ENCODE data around the gene ITGAV.
"Not testable (repeated sequence)": the region's sequence is repeated elsewhere in the genome, so short reads cannot be mapped to it uniquely, and the experiment has no call there.

Gene ITGAV

DNA sequence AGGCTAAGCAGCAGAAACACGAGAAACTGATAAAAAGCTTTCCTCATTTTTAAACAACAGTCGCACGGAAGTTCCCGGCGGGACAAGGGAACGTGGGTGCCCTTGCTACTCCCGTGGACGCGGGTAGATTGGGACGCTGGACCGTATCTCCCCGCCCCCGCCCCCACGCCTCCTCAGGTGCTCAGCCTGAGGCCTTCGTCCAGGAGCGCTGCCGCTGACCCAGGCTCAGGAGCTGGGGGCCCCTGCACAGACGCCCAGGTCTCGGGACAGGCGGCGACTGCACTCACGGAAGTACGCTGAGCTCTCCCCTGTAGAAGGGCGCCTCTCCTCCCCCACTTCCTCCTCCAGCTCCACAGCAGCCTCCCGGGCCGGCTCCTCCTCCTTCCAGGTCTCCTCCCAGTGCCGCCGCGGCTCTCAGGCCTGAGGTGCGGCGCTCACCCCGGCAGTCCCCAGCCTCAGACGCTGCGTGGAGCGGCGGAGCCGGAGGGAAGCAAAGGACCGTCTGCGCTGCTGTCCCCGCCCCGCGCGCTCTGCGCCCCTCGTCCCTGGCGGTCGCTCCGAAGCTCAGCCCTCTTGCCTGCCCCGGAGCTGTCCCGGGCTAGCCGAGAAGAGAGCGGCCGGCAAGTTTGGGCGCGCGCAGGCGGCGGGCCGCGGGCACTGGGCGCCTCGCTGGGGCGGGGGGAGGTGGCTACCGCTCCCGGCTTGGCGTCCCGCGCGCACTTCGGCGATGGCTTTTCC, at the start of gene ITGAV:
ITGAV (plus strand) TSS at position 445 of the 738 bp plus-strand sequence; CDS start at position 728, 283 bp downstream.
- FAIRE-seq: peak; percentile 82
- peak; percentile 69 for DNase-seq (ENCODE audit: insufficient read length, low spot score)

DNA sequence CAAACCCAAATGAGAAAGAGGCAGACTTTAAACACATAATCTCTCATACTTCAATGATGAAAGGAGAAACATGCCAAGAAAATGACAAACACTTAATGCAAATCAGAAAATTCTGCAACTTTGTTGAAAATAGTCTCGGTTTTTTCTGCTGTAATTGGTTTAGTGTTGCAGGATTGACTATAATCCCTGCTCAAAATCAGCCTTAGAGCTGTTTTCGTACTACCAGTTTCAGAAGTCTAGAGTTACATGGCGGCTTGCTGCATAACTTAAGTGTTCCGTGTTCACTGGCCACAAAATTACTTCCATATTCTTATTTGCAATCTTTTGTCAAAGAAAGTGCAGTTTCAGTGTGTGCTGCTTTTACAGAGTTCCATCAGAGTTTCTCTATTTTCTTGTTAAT, 48.9 kb upstream of the ITGAV start:
- DNase-seq (ENCODE audit: insufficient read length, low spot score) (no peak), FAIRE-seq (no peak)

DNA sequence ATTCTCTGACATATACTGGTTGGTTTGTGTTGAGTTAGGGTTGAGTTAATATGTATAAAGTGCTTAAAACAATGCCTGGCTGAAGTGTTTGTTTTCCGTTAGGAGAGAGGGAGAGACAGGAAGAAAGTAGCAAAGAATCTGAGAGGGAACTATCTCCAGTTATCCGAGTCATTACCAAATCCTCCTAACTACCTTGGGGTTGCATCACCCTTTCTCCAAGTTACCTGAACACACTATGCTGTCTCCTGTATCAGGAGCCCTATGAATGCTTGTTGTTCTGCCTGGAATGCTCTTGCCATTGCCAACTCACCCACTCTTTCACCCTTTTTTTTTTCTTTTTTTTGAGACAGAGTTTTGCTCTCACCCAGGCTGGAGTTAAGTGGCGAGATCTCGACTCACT, 47.9 kb upstream of the ITGAV start:
- FAIRE-seq: no peak
- no peak for DNase-seq (ENCODE audit: insufficient read length, low spot score)

GRCh38 chr2:186543561-186544131, 46.2 kb upstream of the ITGAV start:
- FAIRE-seq (no peak), DNase-seq (ENCODE audit: insufficient read length, low spot score) (no peak)

DNA sequence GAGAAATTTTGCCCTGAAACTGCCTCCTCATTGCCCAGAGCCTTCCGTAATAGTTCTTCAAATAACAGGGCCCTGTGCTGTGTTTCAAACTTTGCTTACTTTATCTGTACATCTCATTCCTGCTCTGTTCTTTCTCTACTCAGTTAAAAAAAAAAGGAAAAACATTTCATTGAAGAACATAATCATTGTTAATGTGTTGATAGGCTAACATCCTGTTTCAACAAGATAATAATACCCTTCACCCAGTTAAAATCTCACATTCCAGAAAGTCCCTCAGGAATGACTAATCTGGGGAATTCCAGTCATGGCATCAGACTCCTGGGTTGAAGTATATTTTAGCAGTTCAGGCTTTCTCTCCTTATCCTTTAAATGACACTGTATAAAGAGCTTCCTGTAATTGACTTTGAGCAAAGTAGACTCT, 45.6 kb upstream of the ITGAV start:
- DNase-seq (ENCODE audit: insufficient read length, low spot score): no peak

GRCh38 chr2:186546846-186547245, 43.0 kb upstream of the ITGAV start:
- DNase-seq (ENCODE audit: insufficient read length, low spot score) (no peak), FAIRE-seq (no peak)

More for the DNA sequence above, 45.6 kb upstream of the ITGAV start:
- no peak for FAIRE-seq

DNA sequence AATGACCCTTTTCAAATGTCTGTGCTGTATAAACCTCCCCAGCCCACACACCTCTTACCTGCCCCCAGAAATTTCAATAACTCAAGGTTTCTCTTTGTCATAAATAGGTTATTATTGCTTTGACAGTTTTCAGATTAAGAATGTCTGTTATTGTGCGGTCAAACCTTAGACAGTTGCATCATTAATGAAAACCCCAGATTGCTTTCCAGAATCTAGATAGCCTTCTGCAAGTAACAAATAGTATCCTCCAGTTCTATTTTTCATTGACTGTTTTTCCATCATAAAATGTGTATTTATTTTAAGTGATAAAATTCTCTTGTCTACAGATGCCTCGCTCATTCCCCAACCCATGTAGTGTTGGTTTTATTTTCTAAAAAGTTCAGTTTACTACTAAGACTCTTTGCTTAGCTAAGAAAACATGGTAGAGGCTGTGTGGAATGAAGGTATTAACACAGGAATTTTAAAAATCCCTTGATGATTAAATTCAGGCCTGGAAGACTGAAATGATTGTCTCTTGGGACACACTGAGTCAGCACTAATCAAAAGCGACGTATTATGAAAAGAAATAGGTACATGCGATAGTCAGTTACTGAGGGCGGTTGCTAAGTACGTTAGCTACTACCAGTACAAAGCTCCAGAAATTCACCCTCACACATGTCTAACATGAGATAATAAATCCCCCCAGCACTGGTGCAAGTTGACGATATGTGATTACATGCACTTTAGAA, 38.4 kb upstream of the ITGAV start:
- FAIRE-seq: no peak
- no peak for DNase-seq (ENCODE audit: insufficient read length, low spot score)

GRCh38 chr2:186554429-186554828, 35.4 kb upstream of the ITGAV start:
- no peak for FAIRE-seq

GRCh38 chr2:186554850-186555671, 34.8 kb upstream of the ITGAV start:
- FAIRE-seq (no peak), DNase-seq (ENCODE audit: insufficient read length, low spot score) (no peak)

More at GRCh38 chr2:186554429-186554828, 35.4 kb upstream of the ITGAV start:
- DNase-seq (ENCODE audit: insufficient read length, low spot score): no peak

- FAIRE-seq (no peak), DNase-seq (ENCODE audit: insufficient read length, low spot score) (no peak)
These were observed 31.2 kb upstream of the ITGAV start for GRCh38 chr2:186558512-186559276.

DNA sequence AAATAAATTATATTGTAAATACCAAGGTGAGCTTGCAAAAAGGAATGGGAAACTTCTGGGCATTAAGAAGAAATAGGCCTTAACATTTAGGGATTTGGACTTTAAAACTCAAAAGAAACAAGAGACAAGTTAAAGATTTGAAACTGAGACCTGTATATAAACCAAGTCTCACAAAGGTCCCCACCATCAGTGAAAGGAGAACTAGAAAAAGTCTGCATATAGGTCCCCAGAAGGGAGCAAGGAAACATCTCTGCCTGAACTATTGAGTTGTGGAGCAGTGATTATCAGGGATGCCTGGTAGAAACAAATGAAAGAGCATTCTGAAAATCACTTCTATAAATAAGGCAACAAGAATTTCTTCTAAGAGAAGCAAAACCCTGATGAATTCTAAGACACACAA, 30.5 kb upstream of the ITGAV start:
- peak; percentile 89 for FAIRE-seq
- DNase-seq (ENCODE audit: insufficient read length, low spot score): no peak

GRCh38 chr2:186559848-186560247, 30.0 kb upstream of the ITGAV start:
- no peak for FAIRE-seq

DNA sequence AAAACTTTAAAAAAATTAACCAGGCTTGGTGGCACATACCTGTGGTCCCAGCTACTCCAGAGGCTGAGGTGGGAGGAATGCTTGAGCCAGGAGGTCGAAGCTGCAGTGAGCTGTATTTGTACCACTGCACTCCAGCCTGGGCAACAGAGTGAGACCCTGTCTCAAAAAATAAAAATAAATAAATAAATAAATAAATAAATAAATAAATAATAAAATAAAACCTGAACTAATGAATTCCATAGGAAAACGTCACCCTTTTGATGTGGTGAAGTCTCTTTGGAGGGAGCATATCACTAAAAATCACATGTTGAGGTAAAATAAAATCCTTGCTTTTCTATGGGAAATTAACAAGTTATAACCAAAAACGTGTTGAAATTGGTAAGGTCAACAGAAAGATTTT, 29.6 kb upstream of the ITGAV start:
- no peak for DNase-seq (ENCODE audit: insufficient read length, low spot score)
- FAIRE-seq: peak; percentile 26

More at GRCh38 chr2:186559848-186560247, 30.0 kb upstream of the ITGAV start:
- DNase-seq (ENCODE audit: insufficient read length, low spot score): no peak

GRCh38 chr2:186561467-186562208, 28.2 kb upstream of the ITGAV start:
- no peak for FAIRE-seq

GRCh38 chr2:186562209-186562578, 27.7 kb upstream of the ITGAV start:
- no peak for FAIRE-seq
- no peak for DNase-seq (ENCODE audit: insufficient read length, low spot score)

More at GRCh38 chr2:186561467-186562208, 28.2 kb upstream of the ITGAV start:
- no peak for DNase-seq (ENCODE audit: insufficient read length, low spot score)

GRCh38 chr2:186568600-186568999, 21.3 kb upstream of the ITGAV start:
- not testable (repeated sequence) for FAIRE-seq; DNase-seq (ENCODE audit: insufficient read length, low spot score)

DNA sequence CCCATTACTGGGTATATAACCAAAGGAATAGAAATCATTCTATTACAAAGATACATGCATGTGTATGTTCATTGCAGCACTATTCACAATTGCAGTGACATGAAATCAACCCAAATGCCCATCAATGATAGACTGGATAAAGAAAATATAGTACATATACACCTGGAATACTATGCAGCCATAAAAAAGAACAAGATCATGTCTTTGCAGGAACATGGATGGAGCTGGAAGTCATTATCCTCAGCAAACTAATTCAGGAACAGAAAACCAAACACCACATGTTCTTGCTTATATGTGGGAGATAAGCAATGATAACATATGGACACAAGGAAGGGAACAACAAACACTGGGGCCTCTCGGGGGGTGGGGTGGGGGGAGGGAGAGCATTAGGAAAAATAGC, 20.7 kb upstream of the ITGAV start:
- not testable (repeated sequence) for DNase-seq (ENCODE audit: insufficient read length, low spot score); FAIRE-seq

DNA sequence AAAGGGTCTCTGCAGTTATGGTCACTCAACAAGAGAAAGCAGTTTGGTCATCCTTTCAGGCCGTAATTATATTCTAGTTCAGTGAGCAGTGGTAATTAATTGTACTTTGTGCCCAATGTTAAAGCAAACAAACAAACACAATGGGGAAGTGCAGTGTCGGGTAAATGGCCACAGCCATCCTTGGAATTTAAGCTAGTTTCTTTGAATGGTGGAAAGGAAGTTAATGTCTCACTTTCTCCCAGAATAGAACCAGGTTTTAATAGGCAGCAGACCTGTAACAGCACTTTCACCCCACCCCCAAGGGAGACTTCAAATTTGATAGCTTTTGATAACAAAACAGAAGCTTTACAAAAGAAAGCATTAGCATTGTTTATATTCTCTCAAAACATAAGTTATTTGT, 20.0 kb upstream of the ITGAV start:
- no peak for FAIRE-seq

DNA sequence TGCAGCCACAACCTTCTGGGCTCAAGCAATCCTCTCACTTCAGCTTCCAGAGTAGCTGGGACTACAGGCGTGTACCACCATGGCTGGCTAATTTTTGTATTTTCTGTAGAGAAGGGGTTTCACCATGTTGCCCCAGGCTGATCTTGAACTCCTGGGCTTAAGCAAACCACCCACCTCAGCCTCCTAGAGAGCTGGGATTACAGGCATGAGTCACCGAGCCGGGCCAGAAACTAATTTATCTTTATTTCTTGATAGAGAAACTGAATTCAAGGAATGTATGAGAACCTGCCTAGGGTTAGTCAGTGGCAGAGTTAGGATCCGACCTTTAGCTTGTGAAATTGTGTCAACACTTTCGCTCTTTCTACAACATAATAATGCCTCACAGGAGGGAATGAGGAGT, 19.3 kb upstream of the ITGAV start:
- FAIRE-seq: no peak

More for the DNA sequence above, 20.0 kb upstream of the ITGAV start:
- DNase-seq (ENCODE audit: insufficient read length, low spot score): no peak

More for the DNA sequence above, 19.3 kb upstream of the ITGAV start:
- no peak for DNase-seq (ENCODE audit: insufficient read length, low spot score)
